Measurements from ENCODE around the gene WNT9B.

DNA sequence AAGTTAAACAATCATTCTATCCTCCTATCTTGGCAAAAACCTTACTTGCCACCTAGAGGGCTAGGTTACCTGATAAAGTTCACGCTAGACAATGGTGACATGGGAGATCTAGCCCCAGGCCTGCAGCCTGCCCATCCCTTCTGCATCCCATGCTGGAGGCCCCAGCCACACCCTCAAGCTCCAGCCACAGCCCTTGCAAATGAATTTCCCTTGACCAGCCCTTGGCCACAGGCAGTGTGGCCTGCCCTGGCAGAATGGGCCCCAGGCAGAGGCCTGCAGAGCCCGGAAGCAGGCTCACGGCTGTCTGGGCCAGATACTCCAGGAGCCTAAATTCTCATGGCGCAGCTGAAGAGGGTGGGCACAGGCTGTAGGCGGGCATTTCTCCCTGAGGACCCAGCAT lies 47.8 kb upstream of the WNT9B start:
- TF ChIP-seq, protein P1, sequence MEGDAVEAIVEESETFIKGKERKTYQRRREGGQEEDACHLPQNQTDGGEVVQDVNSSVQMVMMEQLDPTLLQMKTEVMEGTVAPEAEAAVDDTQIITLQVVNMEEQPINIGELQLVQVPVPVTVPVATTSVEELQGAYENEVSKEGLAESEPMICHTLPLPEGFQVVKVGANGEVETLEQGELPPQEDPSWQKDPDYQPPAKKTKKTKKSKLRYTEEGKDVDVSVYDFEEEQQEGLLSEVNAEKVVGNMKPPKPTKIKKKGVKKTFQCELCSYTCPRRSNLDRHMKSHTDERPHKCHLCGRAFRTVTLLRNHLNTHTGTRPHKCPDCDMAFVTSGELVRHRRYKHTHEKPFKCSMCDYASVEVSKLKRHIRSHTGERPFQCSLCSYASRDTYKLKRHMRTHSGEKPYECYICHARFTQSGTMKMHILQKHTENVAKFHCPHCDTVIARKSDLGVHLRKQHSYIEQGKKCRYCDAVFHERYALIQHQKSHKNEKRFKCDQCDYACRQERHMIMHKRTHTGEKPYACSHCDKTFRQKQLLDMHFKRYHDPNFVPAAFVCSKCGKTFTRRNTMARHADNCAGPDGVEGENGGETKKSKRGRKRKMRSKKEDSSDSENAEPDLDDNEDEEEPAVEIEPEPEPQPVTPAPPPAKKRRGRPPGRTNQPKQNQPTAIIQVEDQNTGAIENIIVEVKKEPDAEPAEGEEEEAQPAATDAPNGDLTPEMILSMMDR (IDR thresholded peaks at IDR 0.05) = no peak
- TF ChIP-seq POLR2A (IDR thresholded peaks at IDR 0.05; ENCODE audit: low read depth) (no peak), POLR2AphosphoS5 (IDR thresholded peaks at IDR 0.05) (no peak), EP300 (IDR thresholded peaks at IDR 0.05) (no peak)

All from esophagus muscularis mucosa (tissue), 4 donors.